H1 (cell line): ENCODE measurements around the gene SPOCK2. TPM values are rescaled to one million over a fixed set of nuclear protein-coding genes. Genes with fewer than 3 reads are reported as not detected.

Experiments
- RXRA ChIP-seq: IDR thresholded peaks from 2 replicates; pipeline ENCODE4 v1.6.1; 2011; ENCODE audit warnings: low read depth, mild to moderate bottlenecking, low read length, moderate library complexity; ENCODE audit not compliant: insufficient read depth
- polyA plus RNA-seq, 7 experiments: library from polyadenylated mRNA; depleted of rRNA in 3 of 7; stranded (reverse) in 5 of 7; unstranded in 2 of 7; fragments of >200 nt in 5 of 7; fragments of 200-250 nt in 2 of 7; gene quantifications; 1 replicate in 5 of 7; 2 replicates in 1 of 7; 4 replicates in 1 of 7; pipeline versions ENCODE4 v1.2.1 to v1.2.3, GENCODE V29; 2011 to 2013; ENCODE audit warnings: missing spikeins in 2 of 7, mixed read lengths in 2 of 7
- total RNA-seq: library from RNA; stranded (reverse); fragmentation: NEBNext Ultra II Directional; extraction: Animal tissue kit (Norgen Biotek cat#: 25700); gene quantifications from 2 replicates; pipeline ENCODE4 v1.2.1, GENCODE V29; 2021

SPOCK2 gene
- total and polyA plus RNA-seq, 2 of the 8 experiments (the other 6 are each of a cell fraction or from before 2014, with no cell fraction given): 1.5 to 1.9 TPM

- no peak for TF ChIP-seq RXRA
Observed at GRCh38 chr10:72039377-72039776, 49.0 kb downstream of the SPOCK2 start (continued).
